Nephron progenitor cell (in vitro differentiated cells): ENCODE data around the gene RPS6KC1.

ENCODE experiments used
- DNase-seq: peaks from one replicate; pipeline ENCODE4 v3.0.0; 2021
- H3K27ac Mint-ChIP-seq: 2 replicates; pipeline ENCODE4 v1.8.0; 2021; ENCODE audit warnings: mild to moderate bottlenecking, moderate library complexity, mixed read lengths
- H3K27me3 Mint-ChIP-seq: 2 replicates; pipeline ENCODE4 v1.8.0; 2021; ENCODE audit warnings: mild to moderate bottlenecking, low read depth, mixed read lengths; ENCODE audit not compliant: poor library complexity
- H3K36me3 Mint-ChIP-seq: 2 replicates; pipeline ENCODE4 v1.8.0; 2021; ENCODE audit warnings: low read depth, mixed read lengths
- H3K4me1 Mint-ChIP-seq: 2 replicates; pipeline ENCODE4 v1.8.0; 2021; ENCODE audit warnings: mixed read lengths
- H3K4me3 Mint-ChIP-seq: 2 replicates; pipeline ENCODE4 v1.8.0; 2021; ENCODE audit warnings: mild to moderate bottlenecking, moderate library complexity, mixed read lengths
- H3K9me3 Mint-ChIP-seq: 2 replicates; pipeline ENCODE4 v1.8.0; 2021; ENCODE audit warnings: mild to moderate bottlenecking, moderate library complexity, mixed read lengths
- CTCF ChIP-seq: fragments of 200-600 bp; sonication (generic); IDR thresholded peaks from 2 replicates; pipeline ENCODE4 v1.5.0; 2021; ENCODE audit warnings: antibody characterized with exemption

Gene RPS6KC1

GRCh38 chr1:213050745-213051126, 305 bp upstream of the RPS6KC1 start:
- Mint-ChIP-seq H3K9me3 (peaks cover 38% of the 10 kb centered on the region), H3K27ac (peak overlapping the region; percentile 78), H3K4me1 (peaks cover 30% of the 10 kb centered on the region), H3K36me3 (peaks cover 27% of the 10 kb centered on the region), H3K4me3 (peak overlapping the region; percentile 96), H3K27me3 (peaks cover 12% of the 10 kb centered on the region)
- DNase-seq, result no peak
- TF ChIP-seq CTCF, result no peak

DNA sequence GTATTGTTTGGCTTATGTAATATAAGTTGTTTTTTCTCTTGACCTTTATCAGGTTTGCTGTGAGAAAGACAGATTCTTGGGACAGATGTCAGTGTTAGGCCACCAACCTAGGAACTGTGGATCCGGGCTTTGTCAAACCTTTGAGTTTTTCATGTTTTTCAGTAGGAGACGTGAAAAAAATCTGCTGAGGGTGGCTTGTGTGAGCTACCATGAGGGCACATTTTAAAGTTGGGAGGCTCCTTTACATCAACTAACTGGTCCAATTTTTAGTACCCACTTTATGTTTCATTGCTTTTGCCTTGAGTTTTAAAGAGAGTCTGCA, 801 bp downstream of the RPS6KC1 start:
- H3K9me3 Mint-ChIP-seq, result peaks cover 38% of the 10 kb centered on the region
- peaks cover 25% of the 10 kb centered on the region for H3K4me1 Mint-ChIP-seq
- H3K27ac Mint-ChIP-seq, result no peak overlapping the region
- peak overlapping the region; percentile 96 for H3K4me3 Mint-ChIP-seq
- peaks cover 27% of the 10 kb centered on the region for H3K36me3 Mint-ChIP-seq
- H3K27me3 Mint-ChIP-seq, result peaks cover 12% of the 10 kb centered on the region
- TF ChIP-seq CTCF, result no peak
- DNase-seq, result no peak

GRCh38 chr1:213053455-213053854, 2.4 kb downstream of the RPS6KC1 start:
- Mint-ChIP-seq H3K4me1 (peaks cover 25% of the 10 kb centered on the region), H3K4me3 (no peak overlapping the region), H3K27ac (no peak overlapping the region), H3K36me3 (peaks cover 34% of the 10 kb centered on the region), H3K27me3 (peaks cover 12% of the 10 kb centered on the region), H3K9me3 (peaks cover 32% of the 10 kb centered on the region)
- no peak for TF ChIP-seq CTCF
- no peak for DNase-seq

GRCh38 chr1:213054142-213054541, 3.1 kb downstream of the RPS6KC1 start:
- TF ChIP-seq CTCF, result no peak
- Mint-ChIP-seq H3K4me3 (no peak overlapping the region), H3K36me3 (peaks cover 35% of the 10 kb centered on the region)

GRCh38 chr1:213054733-213055591, 3.9 kb downstream of the RPS6KC1 start:
- no peak overlapping the region for H3K4me3 Mint-ChIP-seq
- peaks cover 6% of the 10 kb centered on the region for H3K27me3 Mint-ChIP-seq
- H3K9me3 Mint-ChIP-seq, result peaks cover 31% of the 10 kb centered on the region
- H3K36me3 Mint-ChIP-seq, result peaks cover 32% of the 10 kb centered on the region
- no peak for TF ChIP-seq CTCF
- H3K27ac Mint-ChIP-seq, result no peak overlapping the region
- peaks cover 24% of the 10 kb centered on the region for H3K4me1 Mint-ChIP-seq
- DNase-seq, result no peak

More at GRCh38 chr1:213054142-213054541, 3.1 kb downstream of the RPS6KC1 start:
- Mint-ChIP-seq H3K27me3 (peaks cover 7% of the 10 kb centered on the region), H3K9me3 (peaks cover 33% of the 10 kb centered on the region), H3K4me1 (peaks cover 25% of the 10 kb centered on the region), H3K27ac (no peak overlapping the region)
- no peak for DNase-seq

GRCh38 chr1:213055767-213056166, 4.7 kb downstream of the RPS6KC1 start:
- Mint-ChIP-seq H3K27ac (no peak overlapping the region), H3K27me3 (peaks cover 1% of the 10 kb centered on the region), H3K4me1 (peaks cover 16% of the 10 kb centered on the region), H3K4me3 (no peak overlapping the region), H3K9me3 (peaks cover 26% of the 10 kb centered on the region), H3K36me3 (peaks cover 24% of the 10 kb centered on the region)
- no peak for DNase-seq
- TF ChIP-seq CTCF, result no peak
